IMR-90 (cell line): ENCODE data around the gene CD28. TPM values are rescaled to one million over a fixed set of nuclear protein-coding genes. Genes with fewer than 3 reads are reported as not detected.
A peak's percentile ranks its signal among the peaks of the same experiment; 100 is the strongest.

ENCODE experiments used
- ATAC-seq: fragments of 200-7000 bp; cut with Tn5 transposase; 2 replicates; pipeline ENCODE4 v1.9.1; 2020; ENCODE audit warnings: low read depth, mild to moderate bottlenecking, moderate library complexity
- BruUV-seq: library from RNA; stranded (reverse); fragments of 400-500 nt; replicated peaks from 2 replicates; lab custom pipeline; 2021; lab: Mats Ljungman, UMichigan
- CTCF ChIA-PET: fragments of 300-600 bp; formaldehyde crosslinking; extraction: SDS; loops from one replicate; lab custom pipeline; 2021; ENCODE audit warnings: antibody characterized with exemption; lab: Yijun Ruan, JAX
- POLR2A ChIA-PET: fragments of 300-600 bp; sonication (Branson Sonifier 250); formaldehyde crosslinking; loops from one replicate; lab custom pipeline; 2022; ENCODE audit warnings: antibody characterized with exemption; ENCODE audit not compliant: unreplicated experiment; lab: Charles Lee
- DNase-seq: peaks from one replicate; pipeline ENCODE4 v3.0.0; 2013
- H2AFZ ChIP-seq: replicated peaks from 2 replicates; pipeline ENCODE3; 2013; ENCODE audit warnings: low read length, mild to moderate bottlenecking; ENCODE audit not compliant: poor library complexity
- H2AK5ac ChIP-seq: 2 replicates; pipeline ENCODE4 v1.6.1; 2013; ENCODE audit warnings: low read depth, low read length, inconsistent platforms
- H2AK9ac ChIP-seq: replicated peaks from 2 replicates; pipeline ENCODE3; 2013; ENCODE audit warnings: mild to moderate bottlenecking, low read depth, low read length, moderate library complexity; ENCODE audit not compliant: poor library complexity
- H2BK120ac ChIP-seq: 2 replicates; pipeline ENCODE4 v1.6.1; 2013; ENCODE audit warnings: low read depth, low read length, inconsistent platforms
- H2BK15ac ChIP-seq: 3 replicates; pipeline ENCODE4 v1.6.1; 2013; ENCODE audit warnings: low read depth, low read length, inconsistent platforms
- H2BK20ac ChIP-seq: 2 replicates; pipeline ENCODE4 v1.6.1; 2013; ENCODE audit warnings: low read depth, mild to moderate bottlenecking, inconsistent platforms, low read length, moderate library complexity
- H2BK5ac ChIP-seq: 2 replicates; pipeline ENCODE4 v1.6.1; 2013; ENCODE audit warnings: mild to moderate bottlenecking, low read depth, low read length, inconsistent platforms; ENCODE audit not compliant: poor library complexity, severe bottlenecking
- H3K14ac ChIP-seq: replicated peaks from 2 replicates; pipeline ENCODE4 v1.6.1; 2013; ENCODE audit warnings: low read depth, low read length, inconsistent platforms
- H3K18ac ChIP-seq: 2 replicates; pipeline ENCODE4 v1.6.1; 2013; ENCODE audit warnings: low read depth, low read length, control low read depth
- H3K23ac ChIP-seq: 2 replicates; pipeline ENCODE4 v1.6.1; 2013; ENCODE audit warnings: low read depth, low read length, inconsistent platforms
- H3K27ac ChIP-seq: 2 replicates; pipeline ENCODE4 v1.5.1; 2013; ENCODE audit warnings: mild to moderate bottlenecking, control low read depth, low read length; ENCODE audit not compliant: insufficient read depth
- H3K27me3 ChIP-seq: 2 replicates; pipeline ENCODE4 v1.6.1; 2013; ENCODE audit warnings: low read length; ENCODE audit not compliant: control insufficient read depth, insufficient read depth
- H3K36me3 ChIP-seq: 2 replicates; pipeline ENCODE4 v1.6.1; 2013; ENCODE audit warnings: low read length, mixed read lengths; ENCODE audit not compliant: control insufficient read depth, insufficient read depth
- H3K4ac ChIP-seq: 2 replicates; pipeline ENCODE4 v1.6.1; 2013; ENCODE audit warnings: low read depth, low read length, inconsistent platforms
- H3K4me1 ChIP-seq: 2 replicates; pipeline ENCODE4 v1.6.1; 2013; ENCODE audit warnings: low read length, mixed read lengths; ENCODE audit not compliant: control insufficient read depth, insufficient read depth
- H3K4me2 ChIP-seq: 2 replicates; pipeline ENCODE4 v1.6.1; 2013; ENCODE audit warnings: low read depth, mild to moderate bottlenecking, control low read depth, low read length, moderate library complexity
- H3K4me3 ChIP-seq: 2 replicates; pipeline ENCODE4 v1.5.1; 2013; ENCODE audit warnings: low read depth, mild to moderate bottlenecking, control low read depth, low read length, moderate library complexity; ENCODE audit not compliant: insufficient read depth
- H3K56ac ChIP-seq: 2 replicates; pipeline ENCODE4 v1.6.1; 2013; ENCODE audit warnings: low read length, inconsistent platforms; ENCODE audit not compliant: insufficient read depth; ENCODE audit errors: extremely low read depth
- H3K79me1 ChIP-seq, 2 experiments: 2 replicates each; pipeline ENCODE4 v1.6.1; 2013; ENCODE audit warnings: low read length in 2 of 2, inconsistent platforms in 1 of 2, low read depth in 1 of 2
- H3K9ac ChIP-seq: 2 replicates; pipeline ENCODE4 v1.6.1; 2013; ENCODE audit warnings: low read depth, low read length, control low read depth
- H3K9me1 ChIP-seq: 2 replicates; pipeline ENCODE4 v1.6.1; 2013; ENCODE audit warnings: low read length, inconsistent platforms; ENCODE audit not compliant: insufficient read depth
- H3K9me3 ChIP-seq: 2 replicates; pipeline ENCODE4 v1.6.1; 2013; ENCODE audit warnings: low read length; ENCODE audit not compliant: control insufficient read depth, insufficient read depth
- H4K20me1 ChIP-seq: 2 replicates; pipeline ENCODE4 v1.6.1; 2013; ENCODE audit warnings: low read length, inconsistent platforms; ENCODE audit not compliant: insufficient read depth
- H4K5ac ChIP-seq: 2 replicates; pipeline ENCODE4 v1.6.1; 2013; ENCODE audit warnings: mild to moderate bottlenecking, low read depth, low read length, control low read depth
- H4K8ac ChIP-seq, 2 experiments: 2 replicates each; pipeline ENCODE4 v1.6.1; 2013; ENCODE audit warnings: low read depth in 2 of 2, low read length in 2 of 2, control low read depth in 1 of 2, inconsistent platforms in 1 of 2
- H4K91ac ChIP-seq: 2 replicates; pipeline ENCODE4 v1.6.1; 2013; ENCODE audit warnings: low read depth, low read length, inconsistent platforms; ENCODE audit not compliant: insufficient read depth
- BHLHE40 ChIP-seq: fragments of 150-350 bp; IDR thresholded peaks from 2 replicates; pipeline ENCODE4 v1.6.1; 2016; ENCODE audit warnings: mild to moderate bottlenecking, low read depth, low read length
- CEBPB ChIP-seq: IDR thresholded peaks from 2 replicates; pipeline ENCODE4 v1.6.1; 2012; ENCODE audit warnings: low read depth, low read length, improper control_type of control experiment
- CHD1 ChIP-seq: IDR thresholded peaks from 2 replicates; pipeline ENCODE4 v1.6.1; 2012; ENCODE audit warnings: low read depth, low read length, improper control_type of control experiment
- CTCF ChIP-seq: conservative IDR thresholded peaks from 2 replicates; pipeline ENCODE4 v1.5.1; 2012; ENCODE audit warnings: mild to moderate bottlenecking, low read depth, low read length, improper control_type of control experiment
- FOS ChIP-seq: fragments of 150-350 bp; IDR thresholded peaks from 2 replicates; pipeline ENCODE4 v1.6.1; 2016; ENCODE audit warnings: low read depth, low read length
- MAFK ChIP-seq: IDR thresholded peaks from 2 replicates; pipeline ENCODE4 v1.6.1; 2012; ENCODE audit warnings: low read depth, low read length, improper control_type of control experiment
- MAZ ChIP-seq: IDR thresholded peaks from 2 replicates; pipeline ENCODE4 v1.6.1; 2012; ENCODE audit warnings: low read depth, mild to moderate bottlenecking, low read length, improper control_type of control experiment, moderate library complexity, borderline replicate concordance
- MXI1 ChIP-seq: IDR thresholded peaks from 2 replicates; pipeline ENCODE4 v1.6.1; 2012; ENCODE audit warnings: low read depth, mild to moderate bottlenecking, low read length, moderate library complexity, borderline replicate concordance
- NFE2L2 ChIP-seq: fragments of 150-350 bp; IDR thresholded peaks from 2 replicates; pipeline ENCODE4 v1.6.1; 2016; ENCODE audit warnings: low read depth, mild to moderate bottlenecking, low read length
- POLR2A ChIP-seq: IDR thresholded peaks from 2 replicates; pipeline ENCODE4 v1.6.1; 2012; ENCODE audit warnings: mild to moderate bottlenecking, low read depth, low read length
- RAD21 ChIP-seq: IDR thresholded peaks from 2 replicates; pipeline ENCODE4 v1.6.1; 2012; ENCODE audit warnings: low read length, improper control_type of control experiment
- RCOR1 ChIP-seq: IDR thresholded peaks from 2 replicates; pipeline ENCODE4 v1.6.1; 2012; ENCODE audit warnings: mild to moderate bottlenecking, low read length, improper control_type of control experiment; ENCODE audit not compliant: insufficient replicate concordance
- RFX5 ChIP-seq: IDR thresholded peaks from 2 replicates; pipeline ENCODE4 v1.8.0; 2012; ENCODE audit warnings: low read depth, mild to moderate bottlenecking, low read length, moderate library complexity
- SMC3 ChIP-seq: fragments of 150-350 bp; IDR thresholded peaks from 2 replicates; pipeline ENCODE4 v1.6.1; 2016; ENCODE audit warnings: low read depth, mild to moderate bottlenecking, antibody characterized with exemption, low read length, moderate library complexity
- dilution Hi-C: fragments of 300-500 bp; cut with HindIII; formaldehyde crosslinking; loops from one replicate; pipeline ENCODE4 v1.14.3; 2018; ENCODE audit warnings: low sequenced_read_pairs; ENCODE audit not compliant: unreplicated experiment
- in situ Hi-C: fragments of 300-500 bp; cut with MboI; formaldehyde crosslinking; loops from 3 replicates; pipeline ENCODE4 v1.14.3; 2019; ENCODE audit warnings: low sequenced_read_pairs, inconsistent platforms, mixed read lengths
- intact Hi-C: fragments of 100-400 bp; cut with micrococcal nuclease; formaldehyde crosslinking; loops from 2 replicates; pipeline ENCODE4 v1.10.0; 2022
- polyA plus RNA-seq, 3 experiments: library from polyadenylated mRNA; depleted of rRNA; stranded (reverse); fragments of >200 nt; gene quantifications; 2 replicates each; pipeline ENCODE4 v1.2.3, GENCODE V29; 2012; ENCODE audit warnings: low replicate concordance in 1 of 3
- total RNA-seq: library from RNA; depleted of rRNA; stranded (reverse); fragments of >200 nt; gene quantifications from 2 replicates; pipeline ENCODE4 v1.2.3, GENCODE V29; 2012
- TF ChIP-seq, protein P1 (sequence below): fragments of 150-350 bp; IDR thresholded peaks from 2 replicates; pipeline ENCODE4 v1.6.1; 2016; ENCODE audit warnings: low read depth, mild to moderate bottlenecking, low read length, moderate library complexity, borderline replicate concordance
- TF ChIP-seq, protein P2 (sequence below): fragments of 150-350 bp; IDR thresholded peaks from 2 replicates; pipeline ENCODE4 v1.6.1; 2017; ENCODE audit warnings: mild to moderate bottlenecking, antibody characterized with exemption, low read length, low read depth

CD28 gene
- total and polyA plus RNA-seq, 2 of the 4 experiments (the other 2 are of a cell fraction): not detected

- Histone ChIP-seq H2BK20ac (no peak overlapping the region), H4K8ac (no peak overlapping the region), H3K9me1 (0 out of 2 replicates have a peak, but pooled peaks cover 8% of the 10 kb centered on the region), H3K79me1 (no peaks in the 10 kb centered on the region), H3K4me1 (peaks cover 12% of the 10 kb centered on the region), H2BK120ac (no peak overlapping the region), H3K9ac (no peak overlapping the region), H3K23ac (no peak overlapping the region), H3K14ac (no peak overlapping the region), H2AK5ac (0 out of 2 replicates have a peak overlapping the region, but pooled peaks have one; percentile 11), H4K91ac (no peak overlapping the region), H3K27me3 (no peaks in the 10 kb centered on the region), H3K36me3 (no peaks in the 10 kb centered on the region), H2AK9ac (no peak overlapping the region), H2BK5ac (no peak overlapping the region), H3K27ac (no peak overlapping the region), H3K4me3 (no peak overlapping the region), H4K20me1 (no peaks in the 10 kb centered on the region), H3K4me2 (no peak overlapping the region), H3K56ac (no peak overlapping the region), H2BK15ac (no peak overlapping the region), H3K18ac (no peak overlapping the region), H4K5ac (no peak overlapping the region), H3K9me3 (no peaks in the 10 kb centered on the region), H2AFZ (no peak overlapping the region), H3K4ac (no peak overlapping the region)
- dilution Hi-C loops: no loop called here
- intact Hi-C loops: loop anchor here (5.0 kb wide), 2 partner anchors 93 to 128 kb away; no protein-coding TSS in a partner anchor
- ChIA-PET POLR2A (no interaction called here), CTCF (no interaction called here)
- in situ Hi-C loops: no loop called here
- TF ChIP-seq RFX5 (no peak), MAZ (no peak), FOS (no peak), NFE2L2 (no peak), CEBPB (no peak), MXI1 (no peak), SMC3 (no peak), MAFK (no peak), BHLHE40 (no peak), POLR2A (no peak), CHD1 (no peak), RCOR1 (no peak), RAD21 (no peak), CTCF (no peak)
- TF ChIP-seq, protein P1, sequence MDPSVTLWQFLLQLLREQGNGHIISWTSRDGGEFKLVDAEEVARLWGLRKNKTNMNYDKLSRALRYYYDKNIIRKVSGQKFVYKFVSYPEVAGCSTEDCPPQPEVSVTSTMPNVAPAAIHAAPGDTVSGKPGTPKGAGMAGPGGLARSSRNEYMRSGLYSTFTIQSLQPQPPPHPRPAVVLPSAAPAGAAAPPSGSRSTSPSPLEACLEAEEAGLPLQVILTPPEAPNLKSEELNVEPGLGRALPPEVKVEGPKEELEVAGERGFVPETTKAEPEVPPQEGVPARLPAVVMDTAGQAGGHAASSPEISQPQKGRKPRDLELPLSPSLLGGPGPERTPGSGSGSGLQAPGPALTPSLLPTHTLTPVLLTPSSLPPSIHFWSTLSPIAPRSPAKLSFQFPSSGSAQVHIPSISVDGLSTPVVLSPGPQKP: no peak
- TF ChIP-seq, protein P2, sequence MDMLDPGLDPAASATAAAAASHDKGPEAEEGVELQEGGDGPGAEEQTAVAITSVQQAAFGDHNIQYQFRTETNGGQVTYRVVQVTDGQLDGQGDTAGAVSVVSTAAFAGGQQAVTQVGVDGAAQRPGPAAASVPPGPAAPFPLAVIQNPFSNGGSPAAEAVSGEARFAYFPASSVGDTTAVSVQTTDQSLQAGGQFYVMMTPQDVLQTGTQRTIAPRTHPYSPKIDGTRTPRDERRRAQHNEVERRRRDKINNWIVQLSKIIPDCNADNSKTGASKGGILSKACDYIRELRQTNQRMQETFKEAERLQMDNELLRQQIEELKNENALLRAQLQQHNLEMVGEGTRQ: no peak
- ATAC-seq (no peak), DNase-seq (no peak)
- BruUV-seq: no TSS peak
Observed at GRCh38 chr2:203780231-203780630, 73.8 kb downstream of the CD28 start.
